Endothelial cell of umbilical vein (primary cell): ENCODE results near the gene TOM1L1. TPM values are rescaled to one million over a fixed set of nuclear protein-coding genes. Genes with fewer than 3 reads are reported as not detected.

ENCODE experiments used
- BruUV-seq: library from RNA; stranded (reverse); fragments of 400-500 nt; replicated peaks from 2 replicates; lab custom pipeline; 2021; lab: Mats Ljungman, UMichigan
- CTCF ChIA-PET: fragments of 300-600, 350-600 bp; sonication (Branson Sonifier 250); formaldehyde crosslinking; loops from one replicate; lab custom pipeline; 2021; ENCODE audit warnings: antibody characterized with exemption, inconsistent platforms; lab: Charles Lee
- POLR2A ChIA-PET: fragments of 300-600, 350-600 bp; sonication (Branson Sonifier 250); formaldehyde crosslinking; loops from one replicate; lab custom pipeline; 2021; ENCODE audit warnings: antibody characterized with exemption, inconsistent platforms; lab: Charles Lee
- DNase-seq: peaks from one replicate; pipeline ENCODE4 v3.0.0-alpha.2; 2011; ENCODE audit warnings: low read depth, low spot score
- FAIRE-seq: peaks from 2 replicates; lab custom pipeline; 2011; peaks lifted over from hg19 to GRCh38; lab: Jason Lieb, UNC
- H2AFZ ChIP-seq: 2 replicates; pipeline ENCODE4 v1.6.0; 2012; ENCODE audit warnings: low read depth, low read length, control low read depth, inconsistent platforms
- H3K27ac ChIP-seq: 2 replicates; pipeline ENCODE4 v1.5.1; 2011; ENCODE audit warnings: low read depth, mild to moderate bottlenecking, control low read depth, low read length, moderate library complexity; ENCODE audit not compliant: insufficient read depth
- H3K27me3 ChIP-seq, 2 experiments: 2 replicates each; pipeline versions ENCODE4 v1.6.0 to v1.6.1; 2011; ENCODE audit warnings: low read length in 2 of 2, mixed read lengths in 1 of 2; ENCODE audit not compliant: control insufficient read depth in 2 of 2, insufficient read depth in 2 of 2
- H3K36me3 ChIP-seq, 2 experiments: 2 replicates in 1 of 2; 3 replicates in 1 of 2; pipeline ENCODE4 v1.5.1; 2011; ENCODE audit warnings: low read length in 2 of 2, mild to moderate bottlenecking in 1 of 2, moderate library complexity in 1 of 2; ENCODE audit not compliant: control insufficient read depth in 2 of 2, insufficient read depth in 2 of 2; ENCODE audit errors: extremely low read depth in 1 of 2
- H3K4me1 ChIP-seq: 3 replicates; pipeline ENCODE4 v1.5.1; 2011; ENCODE audit warnings: mild to moderate bottlenecking, low read length; ENCODE audit not compliant: control insufficient read depth, insufficient read depth; ENCODE audit errors: extremely low read depth
- H3K4me2 ChIP-seq: 2 replicates; pipeline ENCODE4 v1.6.1; 2011; ENCODE audit warnings: low read length, control low read depth, mixed read lengths; ENCODE audit not compliant: insufficient read depth
- H3K4me3 ChIP-seq, 3 experiments: fragments of 200-600 bp in 1 of 3; sonication (generic), shearing (Covaris generic) in 1 of 3; replicated peaks in 1 of 3; 2 replicates each; pipeline ENCODE4 v1.5.1; 2011 to 2016; ENCODE audit warnings: control low read depth in 3 of 3, low read length in 3 of 3, mild to moderate bottlenecking in 2 of 3, inconsistent platforms in 1 of 3, low read depth in 1 of 3, moderate library complexity in 1 of 3; ENCODE audit not compliant: insufficient read depth in 1 of 3
- H3K79me2 ChIP-seq: 2 replicates; pipeline ENCODE4 v1.6.0; 2012; ENCODE audit warnings: low read length, inconsistent platforms; ENCODE audit not compliant: control insufficient read depth, insufficient read depth
- H3K9ac ChIP-seq: replicated peaks from 2 replicates; pipeline ENCODE3; 2011; ENCODE audit warnings: low read length, control low read depth; ENCODE audit not compliant: insufficient read depth; ENCODE audit errors: extremely low read depth
- H3K9me1 ChIP-seq: replicated peaks from 3 replicates; pipeline ENCODE4 v1.6.0; 2011; ENCODE audit warnings: mild to moderate bottlenecking, low read length; ENCODE audit not compliant: control insufficient read depth, insufficient read depth; ENCODE audit errors: extremely low read depth
- H3K9me3 ChIP-seq: replicated peaks from 2 replicates; pipeline ENCODE4 v1.5.1; 2012; ENCODE audit warnings: low read length, inconsistent platforms; ENCODE audit not compliant: control insufficient read depth, insufficient read depth
- H4K20me1 ChIP-seq: replicated peaks from 2 replicates; pipeline ENCODE3; 2011; ENCODE audit warnings: mild to moderate bottlenecking, low read length; ENCODE audit not compliant: control insufficient read depth, insufficient read depth; ENCODE audit errors: extremely low read depth
- EZH2 ChIP-seq: IDR thresholded peaks from 2 replicates; pipeline ENCODE4 v1.6.1; 2012; ENCODE audit warnings: borderline replicate concordance, low read depth, mild to moderate bottlenecking, moderate library complexity, low read length, inconsistent platforms; ENCODE audit not compliant: severe bottlenecking
- FOS ChIP-seq: IDR thresholded peaks from 2 replicates; pipeline ENCODE4 v1.6.1; 2011; ENCODE audit warnings: mild to moderate bottlenecking, low read length, moderate library complexity, borderline replicate concordance; ENCODE audit not compliant: insufficient read depth
- GATA2 ChIP-seq: IDR thresholded peaks from 2 replicates; pipeline ENCODE4 v1.7.0; 2011; ENCODE audit warnings: low read depth, mild to moderate bottlenecking, moderate library complexity, mixed read lengths, low read length; ENCODE audit not compliant: insufficient read length, insufficient read depth
- JUN ChIP-seq: IDR thresholded peaks from 2 replicates; pipeline ENCODE4 v1.6.1; 2011; ENCODE audit warnings: borderline replicate concordance, low read depth; ENCODE audit not compliant: insufficient read length, insufficient read depth
- MYC ChIP-seq: IDR thresholded peaks from one replicate; pipeline ENCODE4 v1.6.1; 2011; ENCODE audit warnings: mild to moderate bottlenecking, low read depth, low read length
- POLR2A ChIP-seq: IDR thresholded peaks from 2 replicates; pipeline ENCODE4 v1.6.1; 2012; ENCODE audit warnings: low read depth, mild to moderate bottlenecking, control low read depth, low read length
- dilution Hi-C: fragments of 300-500 bp; cut with MboI; formaldehyde crosslinking; loops from one replicate; pipeline ENCODE4 v1.15.0; 2019; ENCODE audit warnings: low sequenced_read_pairs; ENCODE audit not compliant: extremely low pct_ligation_motif_present
- intact Hi-C: fragments of 100-400 bp; cut with micrococcal nuclease; formaldehyde crosslinking; loops from one replicate; pipeline ENCODE4 v1.10.0; 2022
- polyA plus RNA-seq, 4 experiments: library from polyadenylated mRNA; depleted of rRNA in 3 of 4; stranded (reverse) in 3 of 4; unstranded in 1 of 4; fragments of >200 nt; gene quantifications; 2 replicates each; pipeline versions ENCODE4 v1.2.1 to v1.2.3, GENCODE V29; 2011 to 2012; ENCODE audit warnings: missing spikeins in 1 of 4
- total RNA-seq: library from RNA; stranded (reverse); gene quantifications from 2 replicates; pipeline ENCODE4 v1.2.3, GENCODE V29; 2021
- TF ChIP-seq, protein P1 (sequence below), 2 donors: IDR thresholded peaks; 1 replicate in 1 of 2; 2 replicates in 1 of 2; pipeline ENCODE4 v1.5.1; 2011; ENCODE audit warnings: low read length in 2 of 2, mild to moderate bottlenecking in 2 of 2, moderate library complexity in 2 of 2, control low read depth in 1 of 2, inconsistent platforms in 1 of 2, low read depth in 1 of 2; ENCODE audit not compliant: insufficient read depth in 1 of 2; ENCODE audit errors: extremely low read depth in 1 of 2
- TF ChIP-seq, protein P2 (sequence below): IDR thresholded peaks from 2 replicates; pipeline ENCODE4 v1.6.1; 2011; ENCODE audit not compliant: insufficient read depth, insufficient read length

The TOM1L1 gene
- total and polyA plus RNA-seq, 2 donors (not counting 3 experiments of a cell fraction or from before 2014, with no cell fraction given): 0.44 to 0.60 TPM

DNA sequence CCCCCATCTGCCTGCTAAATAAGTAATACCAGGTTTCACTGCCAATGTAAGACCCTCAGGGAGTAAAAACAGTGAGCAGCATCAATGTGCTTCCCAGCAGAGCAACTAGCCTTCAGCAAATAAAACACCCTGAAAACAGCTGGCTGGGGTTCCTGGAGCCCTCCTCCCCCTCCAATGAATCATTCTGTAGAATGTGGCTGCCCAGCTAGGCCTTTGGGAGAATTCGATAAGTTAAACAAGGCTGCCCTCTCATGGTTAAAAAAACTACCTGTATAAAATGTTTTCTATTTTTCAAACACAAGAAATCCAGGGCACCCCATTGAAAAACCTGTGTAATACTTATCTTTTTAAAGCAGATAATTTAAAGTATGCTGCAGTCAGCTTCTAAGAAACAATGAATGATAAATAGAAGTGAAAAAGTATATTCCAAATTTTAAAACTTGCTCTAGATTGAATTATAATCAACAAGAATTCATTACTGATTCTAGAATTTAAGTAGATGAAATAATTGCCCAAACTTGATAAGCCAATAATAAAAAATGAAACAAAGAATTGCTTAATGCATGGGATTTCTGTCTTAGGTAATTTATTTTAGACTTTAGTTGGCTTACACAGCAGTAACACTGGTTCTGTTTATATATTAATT is 9.4 kb upstream of the TOM1L1 start:
- dilution Hi-C loops (no loop called here), intact Hi-C loops (loop anchor here (1.0 kb wide), 1 partner anchor 1858 kb away; no protein-coding TSS in a partner anchor)
- Histone ChIP-seq H3K79me2 (no peaks in the 10 kb centered on the region), H3K9me1 (no peaks in the 10 kb centered on the region), H3K27ac (no peak overlapping the region), H3K4me3 (no peak overlapping the region), H3K36me3 (no peaks in the 10 kb centered on the region), H3K9me3 (no peaks in the 10 kb centered on the region), H2AFZ (no peak overlapping the region), H4K20me1 (no peaks in the 10 kb centered on the region), H3K9ac (no peak overlapping the region), H3K4me2 (no peak overlapping the region), H3K4me1 (no peaks in the 10 kb centered on the region), H3K27me3 (no peaks in the 10 kb centered on the region)
- ChIA-PET POLR2A (no interaction called here), CTCF (interaction anchor here (0.7 to 1.1 kb wide), 4 partner anchors 10 to 1859 kb away, joined by 3 to 20 read pairs (median 4); no protein-coding TSS in a partner anchor)
- no TSS peak for BruUV-seq
- TF ChIP-seq POLR2A (no peak), EZH2 (no peak), FOS (peak; percentile 53), GATA2 (no peak), MYC (no peak), JUN (no peak)
- TF ChIP-seq, protein P1, sequence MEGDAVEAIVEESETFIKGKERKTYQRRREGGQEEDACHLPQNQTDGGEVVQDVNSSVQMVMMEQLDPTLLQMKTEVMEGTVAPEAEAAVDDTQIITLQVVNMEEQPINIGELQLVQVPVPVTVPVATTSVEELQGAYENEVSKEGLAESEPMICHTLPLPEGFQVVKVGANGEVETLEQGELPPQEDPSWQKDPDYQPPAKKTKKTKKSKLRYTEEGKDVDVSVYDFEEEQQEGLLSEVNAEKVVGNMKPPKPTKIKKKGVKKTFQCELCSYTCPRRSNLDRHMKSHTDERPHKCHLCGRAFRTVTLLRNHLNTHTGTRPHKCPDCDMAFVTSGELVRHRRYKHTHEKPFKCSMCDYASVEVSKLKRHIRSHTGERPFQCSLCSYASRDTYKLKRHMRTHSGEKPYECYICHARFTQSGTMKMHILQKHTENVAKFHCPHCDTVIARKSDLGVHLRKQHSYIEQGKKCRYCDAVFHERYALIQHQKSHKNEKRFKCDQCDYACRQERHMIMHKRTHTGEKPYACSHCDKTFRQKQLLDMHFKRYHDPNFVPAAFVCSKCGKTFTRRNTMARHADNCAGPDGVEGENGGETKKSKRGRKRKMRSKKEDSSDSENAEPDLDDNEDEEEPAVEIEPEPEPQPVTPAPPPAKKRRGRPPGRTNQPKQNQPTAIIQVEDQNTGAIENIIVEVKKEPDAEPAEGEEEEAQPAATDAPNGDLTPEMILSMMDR (IDR thresholded peaks at IDR 0.05; ENCODE audit: extremely low read depth in 1 of 2, insufficient read depth in 1 of 2, low read depth in 1 of 2, low read length in 2 of 2): peak in 1 of 2 donors; percentile 11
- TF ChIP-seq, protein P2, sequence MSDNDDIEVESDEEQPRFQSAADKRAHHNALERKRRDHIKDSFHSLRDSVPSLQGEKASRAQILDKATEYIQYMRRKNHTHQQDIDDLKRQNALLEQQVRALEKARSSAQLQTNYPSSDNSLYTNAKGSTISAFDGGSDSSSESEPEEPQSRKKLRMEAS: no peak
- DNase-seq (peak; percentile 37), FAIRE-seq (peak; percentile 70)
